GM23338 (cell line): Measurements from ENCODE around the gene YTHDF2. TPM values are rescaled to one million over a fixed set of nuclear protein-coding genes. Genes with fewer than 3 reads are reported as not detected.

Source experiments
- ATAC-seq: fragments of 200-7000 bp; cut with Tn5 transposase; 3 replicates; pipeline ENCODE4 v1.9.1; 2020
- DNase-seq: peaks from one replicate; pipeline ENCODE4 v3.0.0-alpha.2; 2015; ENCODE audit warnings: low spot score
- H2AFZ ChIP-seq: fragments of 200-600 bp; sonication (generic); 2 replicates; pipeline ENCODE4 v1.8.0; 2016; ENCODE audit warnings: antibody characterized with exemption, mild to moderate bottlenecking, moderate library complexity
- H3F3A ChIP-seq: fragments of 200-600 bp; sonication (generic); replicated peaks from 2 replicates; pipeline ENCODE4 v1.8.0; 2017; ENCODE audit warnings: antibody characterized with exemption, mixed run types, low read depth
- H3K27ac ChIP-seq: fragments of 200-600 bp; sonication (generic); 2 replicates; pipeline ENCODE4 v1.6.1; 2016; ENCODE audit warnings: low read depth
- H3K27me3 ChIP-seq: fragments of 200-600 bp; sonication (generic); 2 replicates; pipeline ENCODE4 v1.8.0; 2016; ENCODE audit warnings: mild to moderate bottlenecking, mixed run types, moderate library complexity; ENCODE audit not compliant: insufficient read depth
- H3K36me3 ChIP-seq: fragments of 200-600 bp; sonication (generic); 2 replicates; pipeline ENCODE4 v1.8.0; 2016; ENCODE audit warnings: mild to moderate bottlenecking; ENCODE audit not compliant: insufficient read depth
- H3K4me1 ChIP-seq: fragments of 200-600 bp; sonication (generic); 2 replicates; pipeline ENCODE4 v1.8.0; 2016; ENCODE audit warnings: mild to moderate bottlenecking, moderate library complexity; ENCODE audit not compliant: insufficient read depth
- H3K4me2 ChIP-seq: fragments of 200-600 bp; sonication (generic); 2 replicates; pipeline ENCODE4 v1.7.1; 2017; ENCODE audit warnings: mixed run types
- H3K4me3 ChIP-seq: fragments of 200-600 bp; sonication (generic); 2 replicates; pipeline ENCODE4 v1.6.1; 2016; ENCODE audit warnings: mixed run types
- H3K79me2 ChIP-seq: fragments of 200-600 bp; sonication (generic); replicated peaks from 2 replicates; pipeline ENCODE4 v1.8.0; 2017; ENCODE audit warnings: mild to moderate bottlenecking; ENCODE audit not compliant: insufficient read depth
- H3K9me2 ChIP-seq: fragments of 200-600 bp; sonication (generic); 2 replicates; pipeline ENCODE4 v1.8.0; 2017; ENCODE audit not compliant: insufficient read depth
- H4K20me1 ChIP-seq: fragments of 200-600 bp; sonication (generic); replicated peaks from 2 replicates; pipeline ENCODE4 v1.8.0; 2017; ENCODE audit warnings: mild to moderate bottlenecking; ENCODE audit not compliant: insufficient read depth
- H3K27ac Mint-ChIP-seq: 2 replicates; pipeline ENCODE4 v1.8.0; 2020; ENCODE audit warnings: inconsistent platforms, mild to moderate bottlenecking, moderate library complexity, mixed read lengths
- H3K27me3 Mint-ChIP-seq: 3 replicates; pipeline ENCODE4 v1.8.0; 2022; ENCODE audit warnings: low read depth, mild to moderate bottlenecking, moderate library complexity, mixed read lengths, inconsistent platforms; ENCODE audit not compliant: insufficient read depth, poor library complexity
- H3K36me3 Mint-ChIP-seq: 3 replicates; pipeline ENCODE4 v1.8.0; 2021; ENCODE audit warnings: low read depth, mild to moderate bottlenecking, inconsistent platforms, moderate library complexity, mixed read lengths
- H3K4me1 Mint-ChIP-seq: 3 replicates; pipeline ENCODE4 v1.8.0; 2020; ENCODE audit warnings: mild to moderate bottlenecking, inconsistent platforms, mixed read lengths
- H3K4me3 Mint-ChIP-seq: 3 replicates; pipeline ENCODE4 v1.8.0; 2021; ENCODE audit warnings: moderate library complexity, mild to moderate bottlenecking, inconsistent platforms, mixed read lengths
- H3K9me3 Mint-ChIP-seq: 3 replicates; pipeline ENCODE4 v1.8.0; 2020; ENCODE audit warnings: moderate library complexity, mild to moderate bottlenecking, inconsistent platforms, mixed read lengths
- CREB1 ChIP-seq: fragments of 250-450 bp; sonication (Bioruptor Pico); IDR thresholded peaks from 2 replicates; pipeline ENCODE4 v1.5.0; 2020; ENCODE audit warnings: low read depth, mild to moderate bottlenecking, moderate library complexity
- EZH2 ChIP-seq: fragments of 200-600 bp; sonication (generic); IDR thresholded peaks from one replicate; pipeline ENCODE4 v1.8.0; 2017; ENCODE audit warnings: antibody characterized with exemption, mild to moderate bottlenecking, low read depth; ENCODE audit not compliant: unreplicated experiment
- EZH2phosphoT487 ChIP-seq: fragments of 200-600 bp; sonication (generic); IDR thresholded peaks from one replicate; pipeline ENCODE4 v1.8.1; 2018; ENCODE audit warnings: antibody characterized with exemption; ENCODE audit not compliant: unreplicated experiment
- JUNB ChIP-seq: IDR thresholded peaks from one replicate; pipeline ENCODE4 v1.6.1; 2016; ENCODE audit warnings: antibody characterized with exemption; ENCODE audit not compliant: unreplicated experiment
- NANOG ChIP-seq: IDR thresholded peaks from 2 replicates; pipeline ENCODE4 v1.6.1; 2016; ENCODE audit warnings: antibody characterized with exemption, borderline replicate concordance
- POLR2AphosphoS5 ChIP-seq: IDR thresholded peaks from 2 replicates; pipeline ENCODE4 v1.6.1; 2016; ENCODE audit warnings: antibody characterized with exemption, low read depth
- REST ChIP-seq: IDR thresholded peaks from one replicate; pipeline ENCODE4 v1.6.1; 2018; ENCODE audit warnings: antibody characterized with exemption; ENCODE audit not compliant: unreplicated experiment
- STAT1 ChIP-seq: IDR thresholded peaks from one replicate; pipeline ENCODE4 v1.6.1; 2016; ENCODE audit warnings: antibody characterized with exemption; ENCODE audit not compliant: unreplicated experiment
- ZNF114 ChIP-seq: fragments of 250-450 bp; sonication (Bioruptor Pico); IDR thresholded peaks from 2 replicates; pipeline ENCODE4 v1.5.0; 2020; ENCODE audit warnings: mild to moderate bottlenecking, moderate library complexity
- ZNF331 ChIP-seq: fragments of 250-450 bp; sonication (Bioruptor Pico); IDR thresholded peaks from 2 replicates; pipeline ENCODE4 v1.5.0; 2020; ENCODE audit warnings: low read depth, mild to moderate bottlenecking, moderate library complexity
- ZNF462 ChIP-seq: fragments of 250-450 bp; sonication (Bioruptor Pico); IDR thresholded peaks from 2 replicates; pipeline ENCODE4 v1.5.0; 2020; ENCODE audit warnings: mild to moderate bottlenecking, moderate library complexity
- polyA plus RNA-seq: library from polyadenylated mRNA; unstranded; fragments of >200 nt; fragmentation: Nextera tagmentation; extraction: Ambion mirVana; gene quantifications from 2 replicates; pipeline ENCODE4 v1.2.1, GENCODE V29; 2016
- total RNA-seq: library from RNA; depleted of rRNA; stranded (reverse); fragments of >200 nt; shearing (Covaris generic); gene quantifications from 2 replicates; pipeline ENCODE4 v1.2.3, GENCODE V29; 2014
- TF ChIP-seq, protein P1 (sequence below), 2 experiments: fragments of 200-600 bp in 1 of 2; sonication (generic) in 1 of 2; conservative IDR thresholded peaks; 2 replicates each; pipeline versions ENCODE4 v1.5.1 to v1.6.1; 2016 to 2017; ENCODE audit warnings: antibody characterized with exemption in 2 of 2, low read depth in 2 of 2, mild to moderate bottlenecking in 2 of 2, moderate library complexity in 1 of 2
- TF ChIP-seq, protein P2 (sequence below): IDR thresholded peaks from 2 replicates; pipeline ENCODE4 v1.6.1; 2016; ENCODE audit warnings: antibody characterized with exemption

YTHDF2 gene
- total and polyA plus RNA-seq, 2 experiments from 2014 or later: 130 to 169 TPM

- H3K27me3 Mint-ChIP-seq: peaks cover 10% of the 10 kb centered on the region
- Histone ChIP-seq H3K4me3 (no peak overlapping the region), H3K27ac (no peak overlapping the region), H3K9me2 (no peaks in the 10 kb centered on the region), H3K4me1 (peaks cover 53% of the 10 kb centered on the region), H3K4me2 (peak overlapping the region; percentile 27; the same call in 1 of the 2 replicates), H2AFZ (no peak overlapping the region), H3F3A (peaks cover 16% of the 10 kb centered on the region; the same call in 1 of the 2 replicates), H3K36me3 (peaks cover 25% of the 10 kb centered on the region), H3K27me3 (no peaks in the 10 kb centered on the region), H4K20me1 (peaks cover 84% of the 10 kb centered on the region), H3K79me2 (peaks cover 100% of the 10 kb centered on the region)
- no peak for TF ChIP-seq REST
- no peak for TF ChIP-seq STAT1
- no peak for TF ChIP-seq ZNF462
- no peak for TF ChIP-seq NANOG
- TF ChIP-seq ZNF331 (CRISPR knock-in tag): no peak
- no peak for TF ChIP-seq EZH2
- no peak for TF ChIP-seq EZH2phosphoT487
- TF ChIP-seq CREB1 (CRISPR knock-in tag): no peak
- TF ChIP-seq, protein P1, sequence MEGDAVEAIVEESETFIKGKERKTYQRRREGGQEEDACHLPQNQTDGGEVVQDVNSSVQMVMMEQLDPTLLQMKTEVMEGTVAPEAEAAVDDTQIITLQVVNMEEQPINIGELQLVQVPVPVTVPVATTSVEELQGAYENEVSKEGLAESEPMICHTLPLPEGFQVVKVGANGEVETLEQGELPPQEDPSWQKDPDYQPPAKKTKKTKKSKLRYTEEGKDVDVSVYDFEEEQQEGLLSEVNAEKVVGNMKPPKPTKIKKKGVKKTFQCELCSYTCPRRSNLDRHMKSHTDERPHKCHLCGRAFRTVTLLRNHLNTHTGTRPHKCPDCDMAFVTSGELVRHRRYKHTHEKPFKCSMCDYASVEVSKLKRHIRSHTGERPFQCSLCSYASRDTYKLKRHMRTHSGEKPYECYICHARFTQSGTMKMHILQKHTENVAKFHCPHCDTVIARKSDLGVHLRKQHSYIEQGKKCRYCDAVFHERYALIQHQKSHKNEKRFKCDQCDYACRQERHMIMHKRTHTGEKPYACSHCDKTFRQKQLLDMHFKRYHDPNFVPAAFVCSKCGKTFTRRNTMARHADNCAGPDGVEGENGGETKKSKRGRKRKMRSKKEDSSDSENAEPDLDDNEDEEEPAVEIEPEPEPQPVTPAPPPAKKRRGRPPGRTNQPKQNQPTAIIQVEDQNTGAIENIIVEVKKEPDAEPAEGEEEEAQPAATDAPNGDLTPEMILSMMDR (conservative IDR thresholded peaks at IDR 0.05; ENCODE audit: low read depth in 2 of 2): no peak
- no peak for TF ChIP-seq POLR2AphosphoS5
- no peak for TF ChIP-seq JUNB
- TF ChIP-seq, protein P2, sequence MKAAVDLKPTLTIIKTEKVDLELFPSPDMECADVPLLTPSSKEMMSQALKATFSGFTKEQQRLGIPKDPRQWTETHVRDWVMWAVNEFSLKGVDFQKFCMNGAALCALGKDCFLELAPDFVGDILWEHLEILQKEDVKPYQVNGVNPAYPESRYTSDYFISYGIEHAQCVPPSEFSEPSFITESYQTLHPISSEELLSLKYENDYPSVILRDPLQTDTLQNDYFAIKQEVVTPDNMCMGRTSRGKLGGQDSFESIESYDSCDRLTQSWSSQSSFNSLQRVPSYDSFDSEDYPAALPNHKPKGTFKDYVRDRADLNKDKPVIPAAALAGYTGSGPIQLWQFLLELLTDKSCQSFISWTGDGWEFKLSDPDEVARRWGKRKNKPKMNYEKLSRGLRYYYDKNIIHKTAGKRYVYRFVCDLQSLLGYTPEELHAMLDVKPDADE: no peak
- no peak for TF ChIP-seq ZNF114 (CRISPR knock-in tag)
- DNase-seq (no peak), ATAC-seq (no peak)
- peak overlapping the region; percentile 14; the same call in 1 of the 2 replicates for H3K27ac Mint-ChIP-seq
- no peak overlapping the region for H3K4me3 Mint-ChIP-seq
- H3K36me3 Mint-ChIP-seq: peaks cover 69% of the 10 kb centered on the region
- H3K4me1 Mint-ChIP-seq: peaks cover 29% of the 10 kb centered on the region
- no peaks in the 10 kb centered on the region for H3K9me3 Mint-ChIP-seq
Observed at GRCh38 chr1:28750330-28750729, 13.6 kb downstream of the YTHDF2 start.
